Stimulated activated CD4-positive, alpha-beta T cell treated with anti-CD3 and anti-CD28 coated beads, Interleukin-4, amount 100 ng/mL, for 48 hours (primary cell): ENCODE data around the gene FBLN7.
A peak's percentile ranks its signal among the peaks of the same experiment; 100 is the strongest.
"Not testable (repeated sequence)": the region's sequence is repeated elsewhere in the genome, so short reads cannot be mapped to it uniquely, and the experiment has no call there.

Experiments
- DNase-seq, 2 donors: peaks; one replicate each; pipeline ENCODE4 v3.0.0-alpha.2; 2020; ENCODE audit warnings: low read depth in 2 of 2

FBLN7 gene, protein sequence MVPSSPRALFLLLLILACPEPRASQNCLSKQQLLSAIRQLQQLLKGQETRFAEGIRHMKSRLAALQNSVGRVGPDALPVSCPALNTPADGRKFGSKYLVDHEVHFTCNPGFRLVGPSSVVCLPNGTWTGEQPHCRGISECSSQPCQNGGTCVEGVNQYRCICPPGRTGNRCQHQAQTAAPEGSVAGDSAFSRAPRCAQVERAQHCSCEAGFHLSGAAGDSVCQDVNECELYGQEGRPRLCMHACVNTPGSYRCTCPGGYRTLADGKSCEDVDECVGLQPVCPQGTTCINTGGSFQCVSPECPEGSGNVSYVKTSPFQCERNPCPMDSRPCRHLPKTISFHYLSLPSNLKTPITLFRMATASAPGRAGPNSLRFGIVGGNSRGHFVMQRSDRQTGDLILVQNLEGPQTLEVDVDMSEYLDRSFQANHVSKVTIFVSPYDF

DNA sequence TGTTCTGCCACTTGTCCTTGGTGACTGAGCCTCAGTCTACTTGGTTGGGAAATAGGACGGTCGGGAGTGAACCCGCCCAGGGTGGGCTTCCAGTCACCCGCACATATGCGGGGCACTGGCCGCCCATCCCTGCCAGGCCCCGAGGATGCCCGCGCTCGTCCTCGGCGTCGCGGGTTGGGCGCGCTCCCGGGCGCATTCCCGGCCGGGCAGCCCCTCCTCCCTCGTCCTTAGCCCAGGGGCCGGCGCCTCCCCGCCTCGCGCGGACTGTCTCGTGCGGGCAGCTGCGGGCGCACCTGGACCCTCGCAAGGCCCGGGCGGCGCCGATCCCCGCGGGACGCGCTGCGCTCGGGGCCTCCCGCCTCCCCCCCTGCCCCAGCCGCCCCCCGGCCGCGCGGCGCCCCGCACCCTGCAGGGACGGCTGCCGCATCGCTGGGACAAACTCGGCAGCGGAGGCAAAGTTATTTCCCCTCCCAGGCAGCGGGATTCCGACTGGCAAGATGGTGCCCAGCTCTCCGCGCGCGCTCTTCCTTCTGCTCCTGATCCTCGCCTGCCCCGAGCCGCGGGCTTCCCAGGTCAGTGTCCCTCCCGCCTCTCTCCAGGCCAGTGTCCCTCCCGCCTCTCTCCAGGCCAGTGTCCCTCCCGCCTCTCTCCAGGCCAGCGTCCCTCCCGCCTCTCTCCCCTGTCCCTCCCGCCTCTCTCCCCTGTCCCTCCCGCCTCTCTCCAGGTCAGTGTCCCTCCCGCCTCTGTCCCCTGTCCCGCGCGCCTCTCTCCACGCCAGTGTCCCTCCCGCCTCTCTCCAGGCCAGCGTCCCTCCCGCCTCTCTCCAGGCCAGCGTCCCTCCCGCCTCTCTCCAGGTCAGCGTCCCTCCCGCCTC is at the start of gene FBLN7:
FBLN7 (plus strand) TSS at position 227 of the 874 bp plus-strand sequence; CDS start at position 498, 271 bp downstream.
- no peak for DNase-seq

DNA sequence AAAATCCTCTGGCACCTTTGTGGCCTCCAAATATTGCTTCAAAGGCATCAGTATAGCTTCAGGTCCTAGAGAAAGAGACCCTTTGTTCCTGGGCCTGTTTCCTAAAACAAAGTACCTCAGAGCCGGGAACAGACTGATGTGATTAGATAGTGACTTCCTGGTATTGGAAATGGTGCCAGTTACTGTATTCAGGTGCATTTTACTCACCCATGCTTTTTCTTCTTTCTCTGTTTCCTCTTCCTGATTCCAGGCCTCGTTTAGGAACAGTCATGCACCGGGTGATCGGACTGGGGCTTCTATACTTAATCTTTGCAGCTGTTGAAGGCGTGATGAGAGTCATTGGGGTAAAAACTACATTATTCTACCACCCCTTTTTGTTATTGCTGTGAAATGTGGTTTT is 48.8 kb upstream of the FBLN7 start:
- no peak for DNase-seq

DNA sequence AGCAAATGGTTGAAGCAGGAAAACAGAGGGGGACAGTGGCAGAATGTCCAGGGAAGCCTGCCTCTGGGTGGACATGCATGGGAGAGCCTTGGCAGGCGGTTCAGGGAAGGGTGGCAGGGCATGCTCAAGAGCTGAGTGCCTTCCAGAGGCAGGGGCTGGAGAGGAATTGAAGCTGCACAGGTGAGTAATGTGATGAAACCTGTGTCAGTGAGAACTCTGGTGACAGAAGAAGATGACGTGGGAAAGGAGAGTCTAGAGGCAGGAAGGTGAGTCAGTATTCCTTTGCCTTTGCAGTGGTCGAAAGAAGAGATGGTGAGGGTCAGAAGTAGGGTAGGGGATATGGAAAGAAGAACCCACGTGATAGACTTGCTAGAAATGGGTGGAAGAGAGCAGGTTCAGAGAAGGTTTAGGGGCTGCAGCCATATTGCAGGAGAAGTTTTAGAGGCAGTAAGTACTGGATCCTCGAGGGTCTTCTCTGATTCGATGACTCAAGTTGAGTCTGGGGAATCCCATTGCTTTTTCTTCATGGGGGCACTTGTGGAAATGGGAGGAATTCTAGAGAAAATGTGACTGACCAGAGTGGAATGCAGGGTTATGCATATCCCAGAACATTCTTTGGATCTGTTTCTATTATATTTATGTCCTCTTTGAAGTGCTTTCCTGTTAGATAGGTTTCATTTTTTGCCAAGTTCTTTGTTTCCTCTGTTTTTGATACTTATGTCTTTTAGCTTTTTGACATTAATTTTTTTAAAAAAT is 45.7 kb upstream of the FBLN7 start:
- DNase-seq, result no peak

DNA sequence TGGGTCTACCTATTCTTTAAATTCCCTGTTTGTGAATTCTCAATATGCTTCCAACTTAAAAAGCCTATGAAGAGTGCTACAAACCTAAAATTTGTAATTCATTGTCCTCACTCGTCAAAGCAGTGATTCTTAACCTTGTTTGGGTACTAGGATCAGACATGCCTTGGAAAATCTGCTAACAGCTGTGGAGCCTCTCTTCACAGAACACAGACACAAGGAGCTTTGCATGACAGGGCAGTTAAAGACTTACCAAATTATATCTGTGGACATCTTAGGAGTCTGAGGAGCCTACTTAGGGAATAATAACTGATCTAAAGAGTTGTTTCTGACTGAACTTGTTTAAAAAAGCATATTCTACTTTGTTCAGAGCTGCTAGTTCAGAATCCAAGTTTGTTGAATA is 45.0 kb upstream of the FBLN7 start:
- no peak for DNase-seq

DNA sequence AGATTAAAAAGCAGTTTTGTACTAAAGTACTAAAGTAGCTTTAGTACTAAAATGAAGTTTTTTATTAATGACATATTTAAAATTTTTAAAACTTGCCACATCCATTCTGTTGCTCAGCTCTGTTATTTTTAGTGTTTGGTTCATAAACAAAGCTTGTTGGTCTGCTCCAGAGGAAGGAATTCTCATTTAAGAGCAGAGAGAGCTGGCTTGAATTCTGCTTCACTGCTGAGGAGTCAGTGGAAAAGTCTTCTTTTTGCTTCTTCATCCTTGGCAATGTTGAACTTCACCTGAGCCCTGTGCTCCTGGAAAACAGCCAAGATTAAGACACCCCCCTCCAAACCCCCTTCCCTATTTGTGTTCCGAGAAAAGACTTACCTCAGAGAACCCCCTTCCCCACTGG is 42.5 kb upstream of the FBLN7 start:
- no peak for DNase-seq

DNA sequence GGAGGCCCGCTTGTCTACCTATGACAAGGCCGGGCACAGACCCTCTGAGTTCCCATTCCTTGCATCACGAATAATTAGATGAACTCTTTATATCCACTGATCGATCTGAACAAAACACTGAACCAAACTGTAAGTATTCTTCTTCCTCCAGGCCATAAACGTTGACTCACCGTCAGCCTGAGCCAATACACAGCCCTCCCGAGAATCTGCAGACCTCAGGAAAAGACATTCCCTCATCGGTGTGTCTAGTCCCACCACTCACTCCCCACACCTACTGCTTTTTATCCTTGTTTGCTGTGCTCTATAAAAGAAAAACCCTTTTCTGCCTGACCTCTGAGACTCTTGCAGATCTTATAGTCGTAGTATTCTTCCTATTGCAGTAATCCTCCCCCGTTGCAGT is 42.1 kb upstream of the FBLN7 start:
- no peak for DNase-seq

DNA sequence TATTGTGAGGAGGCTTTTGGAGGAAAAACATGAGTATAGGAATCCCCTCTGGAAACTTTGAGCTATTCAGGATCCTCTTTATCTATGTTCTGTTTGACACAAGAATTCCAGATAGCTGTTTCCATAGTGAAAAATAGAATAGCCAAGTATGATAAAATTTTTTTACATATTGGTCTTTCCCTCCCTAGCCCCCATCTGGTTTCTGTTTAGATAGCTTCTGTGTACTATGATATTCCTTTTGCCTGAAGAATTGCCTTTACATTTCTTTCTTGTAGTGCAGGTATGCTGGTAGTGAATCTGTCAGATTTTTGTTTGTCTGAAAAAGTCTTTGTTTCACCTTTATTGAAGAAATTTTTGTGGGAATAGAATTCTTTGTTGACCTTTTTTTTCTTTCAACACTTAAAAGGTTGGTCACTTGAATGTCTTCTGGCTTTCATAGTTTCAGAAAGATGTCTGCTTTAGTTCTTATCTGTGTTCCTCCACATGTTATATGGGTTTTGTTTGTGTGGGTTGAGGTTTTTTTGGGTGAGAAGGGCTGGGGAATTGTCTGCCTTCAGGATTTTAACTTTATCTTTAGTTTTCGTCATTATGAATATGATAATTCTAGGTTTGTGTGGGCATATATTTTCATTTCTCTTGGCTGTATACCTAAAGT is 29.9 kb upstream of the FBLN7 start:
- DNase-seq, result no peak

DNA sequence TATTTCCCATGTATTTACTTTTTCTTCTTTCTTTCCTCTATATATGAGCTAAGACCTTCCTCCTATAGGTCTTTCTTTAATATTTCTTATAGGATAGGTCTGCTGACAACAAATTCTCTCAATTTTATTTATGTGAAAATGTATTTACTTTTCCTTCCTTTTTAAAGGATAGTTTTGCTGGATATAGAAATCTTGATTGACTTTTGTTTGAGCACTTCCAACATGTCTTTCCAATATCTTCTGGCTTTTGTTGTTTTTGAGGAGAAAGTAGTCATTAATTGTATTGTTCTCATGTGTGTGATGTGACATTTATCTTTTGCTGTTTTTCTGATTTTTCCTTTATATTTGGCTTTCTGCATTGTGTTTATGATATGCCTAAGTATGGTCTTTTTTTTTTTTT is 28.9 kb upstream of the FBLN7 start:
- no peak for DNase-seq

DNA sequence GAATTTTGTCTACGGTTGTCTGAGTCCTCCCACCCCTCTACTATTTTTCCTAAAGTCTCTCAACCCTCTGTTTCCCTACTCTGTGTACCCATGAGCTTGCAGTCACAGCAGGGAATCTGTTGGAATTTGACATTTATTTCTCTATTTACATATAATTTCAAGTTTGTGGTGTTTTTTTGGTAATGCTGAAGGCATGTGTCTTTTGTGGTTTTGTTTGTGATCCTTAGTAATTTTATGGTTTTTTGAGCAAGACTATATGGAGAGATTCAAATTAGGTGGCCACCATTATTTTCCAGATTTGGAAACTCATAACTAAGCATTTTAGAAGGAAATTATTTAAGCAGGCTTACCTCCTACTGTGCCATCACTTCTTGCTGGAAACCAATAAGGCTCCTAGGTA is 27.2 kb upstream of the FBLN7 start:
- no peak for DNase-seq

DNA sequence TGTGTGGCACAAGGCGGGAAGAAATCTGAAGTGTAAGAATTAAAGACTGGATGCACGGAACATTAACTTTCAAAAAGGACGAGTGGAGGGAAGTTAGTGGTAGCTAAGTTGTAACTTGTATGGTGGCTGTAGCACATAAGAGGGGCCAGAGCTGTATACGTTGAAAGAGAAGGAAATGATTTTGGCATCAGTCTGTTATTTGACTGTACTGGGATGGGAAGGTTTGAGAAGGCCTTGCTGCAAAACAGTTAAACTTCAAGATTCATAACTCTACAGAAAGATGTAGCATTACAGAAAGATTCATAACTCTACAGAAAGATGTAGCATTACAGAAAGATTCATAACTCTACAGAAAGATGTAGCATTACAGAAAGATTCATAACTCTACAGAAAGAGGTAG is 24.8 kb upstream of the FBLN7 start:
- DNase-seq, result not testable (repeated sequence)

DNA sequence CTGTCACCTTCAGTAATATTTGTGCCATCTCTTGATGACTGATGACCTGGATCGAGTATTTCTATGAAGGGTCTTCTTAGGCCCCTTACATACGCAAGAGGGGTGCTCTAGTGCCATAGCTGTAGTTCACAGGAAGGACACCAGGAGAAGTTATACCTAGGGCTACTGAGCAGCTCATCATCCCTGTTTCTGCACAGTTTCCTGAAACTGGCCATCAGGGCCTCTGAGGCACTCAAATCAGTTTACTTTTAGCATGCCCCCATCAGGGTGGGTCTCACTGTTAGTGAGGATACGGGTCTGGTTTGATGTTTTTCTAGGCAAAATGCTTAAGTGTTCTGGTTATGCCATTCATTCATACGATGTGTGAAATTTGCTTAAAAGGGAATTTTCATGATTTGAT is 20.0 kb upstream of the FBLN7 start:
- DNase-seq, result no peak

DNA sequence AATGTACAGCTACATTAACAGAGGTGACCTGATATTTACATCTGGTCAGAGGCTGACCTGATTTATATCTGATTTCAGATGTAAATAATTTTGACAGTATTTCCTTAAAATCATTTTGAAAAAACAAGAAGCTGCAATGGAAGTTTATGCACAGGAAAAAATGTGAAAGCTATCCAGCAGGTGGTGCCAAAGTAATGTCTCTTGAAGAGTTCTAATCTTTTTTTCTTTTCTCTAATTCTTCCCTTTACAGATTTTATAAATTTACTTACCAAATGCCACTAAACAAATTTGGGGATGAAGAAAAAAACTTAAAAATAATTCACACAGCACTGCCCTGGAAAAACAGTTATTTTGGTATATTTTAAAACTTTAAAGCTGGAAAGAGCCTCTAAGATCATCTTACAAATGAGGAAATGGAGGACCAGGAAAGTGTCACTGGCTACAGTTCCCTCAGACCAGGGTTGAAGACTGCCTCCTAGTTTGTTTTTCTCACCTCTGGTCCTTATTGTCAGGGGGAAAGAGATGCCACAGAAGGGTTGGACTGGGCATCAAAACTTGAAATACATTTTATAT is 16.4 kb upstream of the FBLN7 start:
- DNase-seq, result peak; percentile 19 to 34

DNA sequence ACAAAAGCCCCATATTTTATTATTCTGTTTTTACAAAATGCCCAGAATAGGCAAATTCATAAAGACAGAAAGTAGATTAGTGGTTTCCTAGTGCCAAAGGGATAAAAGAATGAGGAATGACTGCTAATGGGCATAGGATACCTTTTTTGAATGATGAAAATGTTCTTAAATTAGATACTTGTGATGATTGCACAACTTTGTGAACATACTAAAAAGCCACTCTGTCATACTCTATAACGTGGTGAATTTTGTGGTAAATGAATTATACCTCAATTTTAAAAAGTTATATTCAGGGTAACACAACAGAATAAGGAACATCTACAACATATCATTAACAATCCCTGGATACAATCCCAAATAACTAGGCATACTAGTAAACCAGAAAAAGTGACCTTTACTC is 9.1 kb upstream of the FBLN7 start:
- DNase-seq, result no peak

DNA sequence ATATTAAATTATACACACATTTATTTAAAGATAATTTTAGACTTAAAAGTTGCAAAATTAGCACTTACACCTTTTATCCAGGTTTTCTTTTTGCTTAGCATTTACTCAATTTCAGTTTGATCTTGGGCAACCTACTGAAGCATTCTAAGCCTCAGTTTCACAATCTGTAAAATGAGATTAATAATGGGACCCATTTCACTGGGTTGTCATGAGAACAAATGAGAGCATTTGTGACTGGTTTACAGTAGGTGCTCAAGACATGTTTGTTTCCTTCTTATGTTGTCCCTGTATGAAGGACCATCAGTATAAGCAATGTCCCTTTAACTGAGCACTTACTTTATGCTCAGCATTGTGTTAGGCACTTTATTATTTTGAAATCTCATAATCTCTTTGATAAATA is 4.8 kb upstream of the FBLN7 start:
- DNase-seq, result no peak

DNA sequence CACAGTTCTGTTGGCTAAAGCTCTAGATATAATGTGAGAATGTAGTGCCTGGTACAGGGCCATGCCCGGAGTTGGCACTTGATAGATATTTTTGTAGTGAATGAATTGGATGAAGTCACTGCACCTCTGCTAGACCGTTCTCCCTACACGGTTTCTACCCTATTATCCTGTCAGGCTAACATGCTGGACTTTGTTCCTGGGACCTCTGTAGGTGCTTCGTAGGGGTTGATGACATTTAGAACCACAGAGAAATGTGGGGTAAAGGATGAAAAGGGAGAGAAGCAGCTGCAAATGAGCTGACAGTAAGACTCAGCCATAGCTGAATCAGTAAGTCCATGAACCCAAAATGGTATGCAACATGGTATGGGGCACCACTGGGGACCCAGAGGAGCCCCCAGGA is 4.1 kb upstream of the FBLN7 start:
- no peak for DNase-seq

DNA sequence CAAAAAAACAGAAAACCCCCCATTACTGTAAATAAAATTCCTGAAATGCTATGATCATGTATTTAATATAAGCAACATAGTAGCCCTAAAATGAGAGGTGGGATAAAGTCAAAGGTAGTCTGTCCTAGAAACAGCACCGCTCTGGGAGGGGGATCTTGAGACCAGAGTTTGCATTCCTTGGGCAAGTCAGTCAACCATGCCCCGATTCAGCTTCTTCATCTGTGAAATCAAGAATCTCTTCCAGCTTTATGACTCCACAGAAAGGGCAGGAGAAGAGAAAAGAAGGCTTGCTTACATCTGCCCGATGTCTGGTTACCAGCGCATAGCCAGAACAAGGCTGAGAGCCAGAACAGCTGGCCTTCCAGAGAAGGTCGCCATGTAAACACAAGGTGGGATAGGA is 2.1 kb upstream of the FBLN7 start:
- no peak for DNase-seq

DNA sequence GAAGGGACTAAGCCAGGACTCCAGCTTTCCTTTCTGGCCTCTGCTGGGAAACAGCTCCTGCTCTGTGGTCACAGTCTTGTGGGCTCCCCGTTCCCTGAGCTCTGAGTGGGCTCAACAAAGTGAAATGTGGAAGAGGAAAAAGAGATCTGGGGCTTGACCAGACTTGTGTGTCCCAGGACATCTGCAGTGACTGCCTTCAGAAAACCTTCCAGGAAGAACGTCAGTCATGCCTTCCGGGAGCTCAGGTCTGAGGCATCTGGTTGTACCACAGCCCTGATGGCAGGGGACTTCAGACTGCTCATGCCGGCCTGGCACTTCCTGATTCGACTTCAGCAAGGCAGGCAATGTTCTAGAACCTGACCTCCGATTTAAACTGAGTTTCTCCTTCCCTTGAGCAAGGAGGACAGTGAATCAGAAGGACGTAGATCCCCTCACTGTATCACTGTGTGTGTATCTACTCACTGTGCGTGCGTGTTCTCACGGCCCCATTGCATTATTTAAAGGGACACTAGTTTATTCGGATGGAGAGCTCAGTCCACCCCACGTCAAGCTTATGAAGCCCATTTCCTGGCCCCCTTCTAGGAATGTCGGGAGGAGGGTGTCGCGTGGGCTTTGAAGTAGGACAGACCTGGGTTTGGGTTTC is 548 bp upstream of the FBLN7 start:
- DNase-seq, result no peak

DNA sequence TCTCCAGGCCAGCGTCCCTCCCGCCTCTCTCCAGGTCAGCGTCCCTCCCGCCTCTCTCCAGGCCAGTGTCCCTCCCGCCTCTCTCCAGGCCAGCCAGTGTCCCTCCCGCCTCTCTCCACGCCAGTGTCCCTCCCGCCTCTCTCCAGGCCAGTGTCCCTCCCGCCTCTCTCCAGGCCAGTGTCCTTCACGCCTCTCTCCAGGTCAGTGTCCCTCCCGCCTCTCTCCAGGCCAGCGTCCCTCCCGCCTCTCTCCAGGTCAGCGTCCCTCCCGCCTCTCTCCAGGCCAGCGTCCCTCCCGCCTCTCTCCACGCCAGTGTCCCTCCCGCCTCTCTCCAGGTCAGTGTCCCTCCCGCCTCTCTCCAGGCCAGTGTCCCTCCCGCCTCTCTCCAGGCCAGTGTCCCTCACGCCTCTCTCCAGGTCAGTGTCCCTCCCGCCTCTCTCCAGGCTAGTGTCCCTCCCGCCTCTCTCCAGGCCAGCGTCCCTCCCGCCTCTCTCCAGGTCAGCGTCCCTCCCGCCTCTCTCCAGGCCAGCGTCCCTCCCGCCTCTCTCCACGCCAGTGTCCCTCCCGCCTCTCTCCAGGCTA is 939 bp downstream of the FBLN7 start:
- not testable (repeated sequence) for DNase-seq

DNA sequence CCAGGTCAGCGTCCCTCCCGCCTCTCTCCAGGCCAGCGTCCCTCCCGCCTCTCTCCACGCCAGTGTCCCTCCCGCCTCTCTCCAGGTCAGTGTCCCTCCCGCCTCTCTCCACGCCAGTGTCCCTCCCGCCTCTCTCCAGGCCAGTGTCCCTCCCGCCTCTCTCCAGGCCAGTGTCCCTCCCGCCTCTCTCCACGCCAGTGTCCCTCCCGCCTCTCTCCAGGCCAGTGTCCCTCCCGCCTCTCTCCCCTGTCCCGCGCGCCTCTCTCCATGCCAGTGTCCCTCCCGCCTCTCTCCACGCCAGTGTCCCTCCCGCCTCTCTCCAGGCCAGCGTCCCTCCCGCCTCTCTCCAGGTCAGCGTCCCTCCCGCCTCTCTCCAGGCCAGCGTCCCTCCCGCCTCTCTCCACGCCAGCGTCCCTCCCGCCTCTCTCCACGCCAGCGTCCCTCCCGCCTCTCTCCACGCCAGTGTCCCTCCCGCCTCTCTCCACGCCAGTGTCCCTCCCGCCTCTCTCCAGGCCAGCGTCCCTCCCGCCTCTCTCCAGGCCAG is 1.5 kb downstream of the FBLN7 start:
- not testable (repeated sequence) for DNase-seq

DNA sequence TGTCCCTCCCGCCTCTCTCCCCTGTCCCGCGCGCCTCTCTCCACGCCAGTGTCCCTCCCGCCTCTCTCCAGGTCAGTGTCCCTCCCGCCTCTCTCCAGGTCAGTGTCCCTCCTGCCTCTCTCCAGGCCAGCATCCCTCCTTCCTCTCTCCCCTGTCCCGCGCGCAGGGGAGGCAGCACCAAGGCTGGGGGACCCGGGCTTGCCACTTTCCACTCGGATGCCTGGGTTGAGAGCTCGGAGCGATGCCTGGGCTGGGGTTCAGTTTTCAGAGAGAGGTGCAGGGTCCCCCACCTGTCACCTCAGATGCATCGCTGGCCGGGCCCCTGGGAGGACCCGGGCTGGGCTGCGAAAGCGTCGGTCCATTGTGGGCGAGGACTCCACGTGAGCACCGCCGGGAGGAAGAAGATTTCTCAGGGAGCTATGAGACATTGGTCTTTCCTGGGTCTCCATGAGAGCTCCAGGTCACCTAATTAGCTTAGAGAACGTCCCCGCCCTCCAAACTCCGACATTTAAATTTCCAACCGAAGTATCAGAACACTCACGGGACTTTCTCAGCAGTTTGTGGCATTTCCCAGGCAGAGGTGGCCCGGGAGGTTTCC is 2.1 kb downstream of the FBLN7 start:
- DNase-seq, result no peak
